Jurkat, Clone E6-1 (cell line): ENCODE measurements around the gene CRYGD.
"Not testable (repeated sequence)": the region's sequence is repeated elsewhere in the genome, so short reads cannot be mapped to it uniquely, and the experiment has no call there.

Source experiments
- DNase-seq: peaks from one replicate; pipeline ENCODE4 v3.0.0-alpha.2; 2011; ENCODE audit warnings: low read depth, low spot score
- H3K4me3 ChIP-seq: 2 replicates; pipeline ENCODE4 v1.5.1; 2011; ENCODE audit warnings: mild to moderate bottlenecking, low read length, control low read depth, moderate library complexity

The CRYGD gene

GRCh38 chr2:208134928-208135586 lies 10.7 kb upstream of the CRYGD start:
- DNase-seq = peak; percentile 74
- no peak overlapping the region for H3K4me3 ChIP-seq

GRCh38 chr2:208130712-208131110 lies 6.4 kb upstream of the CRYGD start:
- no peak for DNase-seq
- no peak overlapping the region for H3K4me3 ChIP-seq

- no peak for DNase-seq
- no peak within 1 kb of the TSS for H3K4me3 ChIP-seq
These were observed 5.7 kb upstream of the CRYGD start, which contains the start of gene CRYGC for GRCh38 chr2:208129744-208130711. TSS of gene CRYGC (minus strand) at chr2:208129828. CDS start at chr2:208129792, 36 bp downstream.

- H3K4me3 ChIP-seq = no peak overlapping the region
These were observed 3.8 kb upstream of the CRYGD start for GRCh38 chr2:208128136-208128535.

GRCh38 chr2:208127090-208127489 lies 2.8 kb upstream of the CRYGD start:
- no peak overlapping the region for H3K4me3 ChIP-seq
- DNase-seq = no peak

More at GRCh38 chr2:208128136-208128535, 3.8 kb upstream of the CRYGD start:
- DNase-seq = no peak

- no peak for DNase-seq
- H3K4me3 ChIP-seq = no peak overlapping the region
These were observed 927 bp upstream of the CRYGD start for GRCh38 chr2:208125251-208125650.

- DNase-seq = no peak
- H3K4me3 ChIP-seq = no peak overlapping the region
These were observed 2.1 kb downstream of the CRYGD start for GRCh38 chr2:208122248-208122647.

- DNase-seq = no peak
These were observed 5.4 kb downstream of the CRYGD start for GRCh38 chr2:208118918-208119317.

GRCh38 chr2:208117390-208117789 lies 6.9 kb downstream of the CRYGD start:
- DNase-seq = not testable (repeated sequence)

More at GRCh38 chr2:208118918-208119317, 5.4 kb downstream of the CRYGD start:
- H3K4me3 ChIP-seq = no peak overlapping the region

GRCh38 chr2:208112969-208113368 lies 11.4 kb downstream of the CRYGD start:
- no peak overlapping the region for H3K4me3 ChIP-seq
- no peak for DNase-seq

More at GRCh38 chr2:208117390-208117789, 6.9 kb downstream of the CRYGD start:
- H3K4me3 ChIP-seq = not testable (repeated sequence)

- H3K4me3 ChIP-seq, DNase-seq: not testable (repeated sequence)
These were observed 12.0 kb downstream of the CRYGD start for GRCh38 chr2:208112273-208112745.

- no peak overlapping the region for H3K4me3 ChIP-seq
- no peak for DNase-seq
These were observed 20.7 kb downstream of the CRYGD start for GRCh38 chr2:208103616-208104015.

GRCh38 chr2:208101716-208102631 lies 22.4 kb downstream of the CRYGD start:
- DNase-seq = no peak
- H3K4me3 ChIP-seq = no peak overlapping the region

- peak; percentile 55 for DNase-seq
These were observed 24.4 kb downstream of the CRYGD start for GRCh38 chr2:208099682-208100470.

GRCh38 chr2:208098701-208099100 lies 25.6 kb downstream of the CRYGD start:
- DNase-seq, H3K4me3 ChIP-seq: not testable (repeated sequence)

More at GRCh38 chr2:208099682-208100470, 24.4 kb downstream of the CRYGD start:
- H3K4me3 ChIP-seq = no peak overlapping the region

GRCh38 chr2:208098267-208098666 lies 26.1 kb downstream of the CRYGD start:
- no peak overlapping the region for H3K4me3 ChIP-seq
- no peak for DNase-seq

GRCh38 chr2:208097801-208098200 lies 26.5 kb downstream of the CRYGD start:
- no peak for DNase-seq
- H3K4me3 ChIP-seq = no peak overlapping the region

- DNase-seq = no peak
- H3K4me3 ChIP-seq = no peak overlapping the region
These were observed 27.0 kb downstream of the CRYGD start for GRCh38 chr2:208097313-208097712.
